ENCODE results near the gene DENND6A.
"Not testable (repeated sequence)": the region's sequence is repeated elsewhere in the genome, so short reads cannot be mapped to it uniquely, and the experiment has no call there.

DENND6A gene

DNA sequence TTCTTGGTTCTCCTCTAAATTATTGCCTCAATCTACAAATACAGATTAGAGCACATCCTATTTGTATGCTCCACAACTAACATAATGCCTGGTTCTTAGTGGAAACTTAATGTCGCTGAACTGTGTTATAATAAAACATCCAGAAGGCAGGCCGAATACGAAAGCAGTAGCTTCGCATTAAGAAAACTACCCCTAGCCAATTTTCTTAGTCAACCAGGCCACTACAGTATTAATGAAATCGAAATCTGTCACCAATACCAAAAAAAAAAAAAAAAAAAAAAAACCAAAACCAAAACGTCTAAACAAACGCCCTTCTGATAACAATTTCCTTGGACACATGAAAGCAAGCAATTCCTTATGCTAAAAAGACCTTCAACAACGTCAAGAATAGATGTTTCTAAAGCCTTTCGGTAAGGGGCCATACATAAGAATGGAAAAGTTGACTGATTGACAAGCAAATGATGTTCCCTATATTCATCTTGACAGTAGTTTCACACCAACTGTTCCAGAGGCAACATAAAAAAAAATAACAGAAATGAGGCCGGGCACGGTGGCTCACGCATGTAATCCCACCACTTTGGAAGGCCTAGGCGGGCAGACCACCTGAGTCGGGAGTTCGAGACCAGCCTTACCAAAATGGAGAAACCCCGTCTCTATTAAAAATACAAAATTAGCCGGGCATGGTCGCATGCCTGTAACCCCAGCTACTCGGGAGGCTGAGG is 1.3 kb downstream of the DENND6A start:
- DNase-seq: no peak

DNA sequence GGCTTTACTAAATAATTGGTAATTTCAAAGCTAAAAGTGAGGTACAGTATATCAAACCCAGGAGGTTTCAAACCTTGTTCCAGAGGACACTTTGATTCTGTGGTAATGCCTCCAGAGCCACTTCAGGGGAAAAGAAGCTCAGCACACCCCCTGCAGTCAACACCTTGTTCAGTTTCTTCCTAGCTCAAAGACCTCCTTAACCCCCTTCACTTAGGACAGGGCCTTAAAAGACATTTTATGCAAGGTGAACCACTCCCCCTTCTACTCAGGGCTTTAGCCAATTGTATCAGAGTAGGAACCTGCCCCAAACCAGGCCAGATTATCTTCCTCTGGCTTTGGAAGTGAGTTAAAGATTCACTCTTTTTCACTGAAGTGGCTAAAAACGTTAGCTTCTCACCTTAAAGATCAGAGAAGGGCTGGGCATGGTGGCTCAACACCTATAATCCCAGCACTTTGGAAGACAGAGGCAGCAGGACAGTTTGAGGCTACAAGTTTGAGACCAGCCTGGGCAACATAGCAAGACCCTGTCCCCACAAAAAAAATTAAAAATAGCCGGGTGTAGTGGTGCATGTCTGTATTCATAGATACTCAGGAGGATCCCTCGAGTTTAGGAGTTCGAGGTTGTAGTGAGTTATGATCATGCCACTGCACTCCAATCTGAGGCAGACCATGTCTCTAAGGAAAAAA is 3.4 kb downstream of the DENND6A start:
- no peak for DNase-seq

- DNase-seq: no peak
Measured at GRCh38 chr3:57688291-57688690, 4.6 kb downstream of the DENND6A start.

DNA sequence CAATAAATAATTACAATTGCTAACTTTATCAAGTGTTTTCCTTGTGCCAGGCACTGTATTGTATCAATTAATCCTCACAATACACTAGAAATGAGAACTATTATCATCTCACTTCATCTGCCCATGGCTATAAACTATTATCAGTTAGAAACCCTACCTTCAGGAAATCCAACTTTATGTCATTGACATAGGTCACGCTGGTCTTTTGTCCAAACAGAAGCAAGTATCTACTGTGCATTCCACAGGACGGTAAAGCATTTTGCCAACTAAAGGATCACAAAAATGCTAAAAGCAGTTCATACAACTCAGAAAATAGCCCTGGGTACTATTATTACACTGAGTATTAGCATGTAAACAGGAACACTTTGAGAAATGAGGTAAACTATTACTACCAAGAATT is 9.6 kb downstream of the DENND6A start:
- DNase-seq: no peak

GRCh38 chr3:57682284-57682683 is 10.6 kb downstream of the DENND6A start:
- DNase-seq: no peak

DNA sequence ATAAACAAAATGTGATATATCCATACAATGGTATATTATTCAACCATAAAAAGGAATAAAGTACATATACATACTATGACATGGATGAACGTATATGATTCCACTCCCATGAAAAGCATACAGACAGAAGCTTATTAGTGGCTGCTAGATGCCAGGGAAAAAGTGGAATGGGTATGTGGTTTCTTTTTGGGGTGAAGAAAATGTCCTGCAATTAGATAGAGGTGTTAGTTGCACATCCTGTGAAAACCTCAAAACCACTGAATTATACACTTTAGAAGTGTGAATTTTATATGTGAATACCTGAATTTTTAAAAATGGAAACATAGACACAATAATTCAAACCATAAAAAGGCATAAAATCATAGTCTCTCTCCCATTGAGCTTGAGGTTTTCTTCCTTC is 11.2 kb downstream of the DENND6A start:
- DNase-seq: no peak

DNA sequence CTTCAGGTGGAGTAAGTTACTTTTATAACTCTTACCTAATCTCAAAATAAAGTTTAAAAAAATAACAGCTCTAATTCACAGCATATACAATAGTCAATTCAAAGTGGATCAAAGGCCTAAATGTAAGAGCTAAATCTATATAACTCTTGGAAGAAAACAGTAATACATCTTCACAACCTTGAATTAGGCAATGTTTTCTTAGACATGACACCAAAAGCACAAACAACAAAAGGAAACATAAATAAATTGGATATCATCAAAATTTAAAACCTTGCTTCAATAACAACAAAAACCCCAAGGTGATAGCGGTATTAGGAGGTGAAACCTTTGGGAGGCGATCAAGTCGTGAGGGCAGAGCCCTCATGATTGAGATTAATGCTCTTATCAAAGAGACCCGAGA is 12.8 kb downstream of the DENND6A start:
- no peak for DNase-seq

GRCh38 chr3:57675530-57675929 is 17.3 kb downstream of the DENND6A start:
- DNase-seq: no peak

GRCh38 chr3:57673156-57673555 is 19.7 kb downstream of the DENND6A start:
- DNase-seq: no peak

- DNase-seq: no peak
Measured at GRCh38 chr3:57670543-57670942, 22.3 kb downstream of the DENND6A start.

GRCh38 chr3:57661404-57661803 is 31.5 kb downstream of the DENND6A start:
- DNase-seq: no peak

GRCh38 chr3:57659806-57660439 is 33.0 kb downstream of the DENND6A start:
- no peak for DNase-seq

- DNase-seq: no peak
Measured at GRCh38 chr3:57659004-57659673, 33.7 kb downstream of the DENND6A start.

DNA sequence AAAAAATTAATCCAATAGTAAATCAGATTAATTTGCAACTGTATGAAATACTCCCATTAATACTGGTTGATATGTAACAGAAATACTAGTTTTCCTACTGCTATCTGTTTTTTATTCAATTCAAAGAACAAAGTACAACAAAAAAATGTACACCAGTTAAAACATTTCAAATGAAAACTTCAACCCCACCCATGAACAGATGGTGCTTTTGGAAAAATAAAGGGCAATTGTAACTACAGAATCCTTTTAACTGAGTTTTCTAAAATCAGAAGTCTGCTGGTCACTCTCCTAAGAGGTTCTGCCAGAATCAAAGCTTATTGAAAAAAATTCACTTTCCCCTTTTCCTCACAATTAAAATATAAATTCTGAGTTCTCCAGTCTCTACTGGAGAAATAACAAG is 34.3 kb downstream of the DENND6A start:
- DNase-seq: no peak

- DNase-seq: no peak
Measured at GRCh38 chr3:57655727-57656126, 37.1 kb downstream of the DENND6A start.

DNA sequence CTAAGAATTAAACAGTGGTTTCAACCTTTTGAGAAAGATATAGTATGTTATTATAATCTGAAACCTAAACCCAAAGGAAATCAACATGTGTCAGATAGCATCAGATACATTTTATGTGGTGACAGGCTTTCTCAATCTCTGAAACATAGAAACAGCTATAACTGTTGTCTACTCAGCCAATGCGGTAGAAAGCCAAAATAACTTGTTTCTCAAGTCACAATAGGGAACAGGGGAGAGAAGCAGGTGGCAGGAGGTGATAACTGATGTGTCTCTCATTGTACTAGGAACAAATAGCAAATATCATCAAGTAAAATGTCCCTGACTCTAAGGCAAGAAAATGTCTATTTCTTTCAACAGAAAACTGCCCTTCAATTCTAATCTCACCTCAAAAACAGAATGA is 38.6 kb downstream of the DENND6A start:
- DNase-seq: no peak

GRCh38 chr3:57652203-57652602 is 40.7 kb downstream of the DENND6A start:
- no peak for DNase-seq

GRCh38 chr3:57647292-57647940 is 45.5 kb downstream of the DENND6A start:
- no peak for DNase-seq

- no peak for DNase-seq
Measured at GRCh38 chr3:57646723-57647122, 46.2 kb downstream of the DENND6A start.

- no peak for DNase-seq
Measured at GRCh38 chr3:57644740-57645139, 48.1 kb downstream of the DENND6A start.

- DNase-seq: no peak
Measured at GRCh38 chr3:57637391-57637790, 55.5 kb downstream of the DENND6A start.

- not testable (repeated sequence) for DNase-seq
Measured at GRCh38 chr3:57634259-57634658, 58.6 kb downstream of the DENND6A start.

DNA sequence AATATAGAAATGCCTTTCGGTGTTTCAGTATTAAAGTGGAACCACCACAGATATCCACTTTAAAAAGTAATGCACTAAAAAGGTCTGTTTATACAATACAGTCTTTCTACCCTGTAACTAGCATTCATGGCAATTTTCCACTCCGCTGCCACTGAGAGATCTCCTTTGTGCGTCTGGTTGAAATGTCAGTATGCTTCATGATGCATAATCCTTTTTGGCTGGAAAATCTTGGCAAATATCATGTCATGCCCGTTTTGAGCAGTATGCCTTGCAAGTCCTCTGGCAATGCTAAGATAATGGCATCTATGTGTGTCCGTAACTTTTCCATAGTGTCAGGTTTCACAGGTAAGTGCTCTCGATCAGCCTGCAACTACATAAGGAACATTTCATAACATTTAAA is 64.9 kb downstream of the DENND6A start:
- no peak for DNase-seq

All from NCI-H774 (cell line).